NOMO-1 treated with DMSO at 0.1 percent for 48 hours (cell line): ENCODE results near the gene BAIAP3.

ENCODE experiments used
- DNase-seq: peaks from one replicate; lab custom pipeline; 2025; ENCODE audit not compliant: unreplicated experiment; lab: John Stamatoyannopoulos, UW

The BAIAP3 gene

DNA sequence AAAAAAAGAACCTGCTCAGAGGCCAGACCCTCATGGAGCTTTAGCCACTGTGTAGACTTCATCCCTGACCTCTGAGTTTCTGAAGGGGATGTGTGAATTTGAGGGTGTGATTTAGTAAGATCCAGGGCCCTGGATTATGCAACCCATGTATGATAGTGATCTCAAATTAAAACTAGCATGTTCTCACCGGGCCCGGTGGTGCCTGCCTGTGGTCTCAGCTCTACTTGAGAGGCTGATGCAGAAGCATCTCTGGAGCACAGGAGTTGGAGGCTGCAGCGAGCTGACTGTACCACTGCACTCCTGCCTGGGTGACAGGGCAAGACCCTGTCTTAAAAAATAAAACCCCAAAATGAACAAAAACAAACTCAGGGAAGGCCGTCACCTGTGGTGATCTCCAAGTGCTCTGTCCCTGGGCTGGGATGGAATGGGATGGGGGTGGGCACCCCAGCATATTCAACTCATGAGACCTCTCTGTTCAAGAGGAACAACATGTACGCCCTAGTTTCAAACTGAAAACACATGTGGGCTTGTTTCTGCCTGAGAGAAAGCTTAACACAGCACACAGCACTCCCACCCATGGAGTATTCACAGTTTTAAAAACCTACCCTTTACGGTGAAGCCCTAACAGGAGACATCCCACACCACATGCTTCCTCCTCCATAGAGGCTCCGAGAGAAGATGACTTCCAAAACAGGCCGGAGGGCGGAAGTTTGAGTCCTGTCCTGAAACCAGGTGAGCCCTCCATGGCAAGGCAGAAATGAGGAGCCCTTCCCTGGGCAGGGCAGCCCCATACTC is 48.4 kb downstream of the BAIAP3 start:
- DNase-seq: no peak

GRCh38 chr16:1383556-1383955 is 50.1 kb downstream of the BAIAP3 start:
- no peak for DNase-seq

DNA sequence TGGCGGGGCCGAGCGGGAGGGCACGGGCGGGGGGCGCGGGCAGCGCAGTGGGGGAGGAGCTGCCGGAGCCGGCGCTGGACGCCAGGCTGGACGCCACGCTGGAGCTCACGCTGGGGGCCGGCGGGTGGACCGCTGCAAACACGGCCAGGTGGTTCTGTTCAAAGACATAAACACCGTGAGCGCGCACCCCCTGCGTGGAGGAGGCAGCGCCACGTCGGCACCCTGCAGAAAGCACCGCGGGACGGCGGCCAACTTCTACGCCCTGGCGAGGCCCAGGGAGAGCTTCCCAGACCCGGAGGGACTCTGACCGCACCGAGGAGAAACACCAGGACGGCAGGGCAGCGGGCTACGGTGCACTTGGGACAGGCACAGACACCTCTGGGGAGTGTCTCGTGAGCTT is 51.8 kb downstream of the BAIAP3 start:
- DNase-seq: no peak

- DNase-seq: no peak
Measured at GRCh38 chr16:1387331-1387730, 53.9 kb downstream of the BAIAP3 start.

DNA sequence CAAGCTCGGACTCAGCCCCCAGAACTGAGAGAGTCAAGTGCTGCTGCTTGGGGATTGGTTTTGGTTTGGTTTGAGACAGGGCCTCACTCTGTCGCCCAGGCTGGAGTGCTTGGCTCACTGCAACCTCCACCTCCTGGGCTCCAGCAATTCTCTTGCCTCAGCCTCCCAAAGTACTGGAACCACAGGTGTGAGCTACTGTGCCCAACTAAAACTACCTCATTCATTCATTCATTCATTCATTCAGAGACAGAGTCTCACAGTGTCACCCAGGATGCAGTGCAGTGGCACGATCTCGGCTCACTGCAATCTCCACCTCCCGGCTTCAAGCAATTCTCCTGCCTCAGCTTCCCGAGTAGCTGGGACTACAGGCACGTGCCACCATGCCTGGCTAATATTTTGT is 56.3 kb downstream of the BAIAP3 start:
- DNase-seq: no peak

GRCh38 chr16:1390239-1390779 is 56.9 kb downstream of the BAIAP3 start:
- no peak for DNase-seq

GRCh38 chr16:1392826-1393225 is 59.4 kb downstream of the BAIAP3 start:
- no peak for DNase-seq

- DNase-seq: no peak
Measured at GRCh38 chr16:1393613-1394176, 60.2 kb downstream of the BAIAP3 start.

DNA sequence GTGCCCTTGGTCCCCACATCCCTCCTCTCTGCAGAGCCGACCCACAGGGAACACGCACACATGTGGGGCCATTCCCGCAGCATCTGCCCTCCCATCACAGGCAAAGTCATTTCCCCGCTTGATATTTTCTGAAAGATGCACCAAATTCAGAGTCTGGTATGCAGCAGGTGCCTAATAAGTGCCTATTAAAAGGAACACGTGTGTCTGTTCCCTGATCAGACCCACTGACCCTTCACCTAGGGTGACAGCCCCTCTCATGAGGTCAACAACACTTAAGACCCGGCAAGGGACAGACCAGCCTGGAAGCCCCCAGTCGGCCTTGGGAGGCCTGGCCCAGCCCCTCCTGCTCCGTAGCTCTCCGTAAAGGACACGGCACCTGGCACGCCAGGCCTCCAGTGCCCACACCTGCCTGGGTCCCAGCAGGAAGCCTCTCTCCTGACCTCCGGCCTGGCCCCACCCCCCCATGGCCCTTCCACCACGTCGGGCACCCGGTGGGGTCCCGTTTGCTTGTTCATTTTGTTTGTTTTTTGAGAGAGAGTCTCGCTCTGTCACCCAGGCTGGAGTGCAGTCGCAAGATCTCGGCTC is 61.0 kb downstream of the BAIAP3 start:
- DNase-seq: no peak

- no peak for DNase-seq
Measured at GRCh38 chr16:1395444-1396031, 62.1 kb downstream of the BAIAP3 start.

DNA sequence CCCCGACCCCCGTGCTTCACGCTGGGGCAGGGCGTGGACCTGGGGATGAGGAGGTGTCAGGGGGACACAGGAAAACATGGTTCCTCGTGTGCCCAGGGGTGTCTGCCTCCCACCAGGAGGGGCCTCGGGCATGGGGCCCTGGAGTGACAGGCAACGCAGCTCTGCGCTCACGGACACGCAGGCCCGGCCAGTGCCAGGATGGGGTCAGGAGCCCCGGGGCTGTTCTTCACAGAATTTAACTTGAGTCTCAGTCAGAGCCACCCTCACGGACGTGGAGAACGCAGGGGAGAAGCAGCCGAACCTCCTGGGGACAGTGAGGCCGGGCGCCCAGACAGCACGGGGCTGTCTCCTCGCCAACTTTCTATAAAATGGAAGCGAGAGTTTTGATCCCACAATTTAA is 64.3 kb downstream of the BAIAP3 start:
- DNase-seq: no peak

DNA sequence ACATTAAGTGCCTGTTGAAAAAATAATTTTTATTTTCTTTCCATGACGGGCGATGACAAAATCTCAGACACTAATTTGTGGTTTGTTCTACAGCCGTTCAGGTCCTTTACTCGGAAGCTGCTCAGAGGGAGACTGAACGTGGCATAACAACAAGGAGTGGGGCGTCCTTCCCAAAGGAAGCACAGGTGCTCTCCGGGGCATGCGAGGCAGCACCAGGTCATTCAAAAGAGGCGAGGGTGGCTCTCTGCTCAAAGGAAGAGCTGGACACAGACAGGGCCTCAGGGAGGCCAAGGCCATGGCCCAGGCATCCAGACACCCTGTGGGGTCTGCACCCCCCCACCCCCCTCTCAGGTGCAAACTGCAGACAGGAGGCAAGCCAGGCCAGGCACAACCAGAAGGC is 64.9 kb downstream of the BAIAP3 start:
- DNase-seq: no peak
